ENCODE data around the gene DMPK. TPM values are rescaled to one million over a fixed set of nuclear protein-coding genes. Genes with fewer than 3 reads are reported as not detected.

The DMPK gene, protein sequence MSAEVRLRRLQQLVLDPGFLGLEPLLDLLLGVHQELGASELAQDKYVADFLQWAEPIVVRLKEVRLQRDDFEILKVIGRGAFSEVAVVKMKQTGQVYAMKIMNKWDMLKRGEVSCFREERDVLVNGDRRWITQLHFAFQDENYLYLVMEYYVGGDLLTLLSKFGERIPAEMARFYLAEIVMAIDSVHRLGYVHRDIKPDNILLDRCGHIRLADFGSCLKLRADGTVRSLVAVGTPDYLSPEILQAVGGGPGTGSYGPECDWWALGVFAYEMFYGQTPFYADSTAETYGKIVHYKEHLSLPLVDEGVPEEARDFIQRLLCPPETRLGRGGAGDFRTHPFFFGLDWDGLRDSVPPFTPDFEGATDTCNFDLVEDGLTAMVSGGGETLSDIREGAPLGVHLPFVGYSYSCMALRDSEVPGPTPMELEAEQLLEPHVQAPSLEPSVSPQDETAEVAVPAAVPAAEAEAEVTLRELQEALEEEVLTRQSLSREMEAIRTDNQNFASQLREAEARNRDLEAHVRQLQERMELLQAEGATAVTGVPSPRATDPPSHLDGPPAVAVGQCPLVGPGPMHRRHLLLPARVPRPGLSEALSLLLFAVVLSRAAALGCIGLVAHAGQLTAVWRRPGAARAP
- total RNA-seq = 7.9 and 33.5 TPM in 2 replicates

DNA sequence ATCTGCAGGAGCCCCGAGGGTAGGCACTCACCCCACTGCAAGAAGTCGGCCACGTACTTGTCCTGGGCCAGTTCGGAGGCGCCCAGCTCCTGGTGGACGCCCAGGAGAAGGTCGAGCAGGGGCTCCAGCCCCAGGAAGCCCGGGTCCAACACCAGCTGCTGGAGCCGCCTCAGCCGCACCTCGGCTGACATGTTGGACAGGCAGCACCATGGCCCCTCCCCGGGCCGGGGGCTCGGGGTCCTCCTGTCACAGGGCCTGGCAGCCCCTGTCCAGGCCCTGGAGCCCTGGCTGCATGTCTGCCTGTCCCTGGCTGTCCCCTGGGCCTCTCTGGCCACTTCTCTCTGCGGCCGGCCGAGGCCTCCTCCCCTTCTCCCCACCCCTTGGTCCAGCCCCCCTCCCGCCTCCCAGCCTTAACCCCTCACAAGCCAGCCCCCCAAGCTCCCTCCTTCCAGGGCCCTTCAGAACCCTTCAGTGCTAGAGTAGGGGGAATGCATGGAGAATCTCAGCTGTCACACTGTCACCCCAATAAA is at the start of gene DMPK:
Gene DMPK, minus strand, starts transcription at position 329 of the 530 bp plus-strand sequence. Its CDS starts 138 bp downstream, at position 191.

GRCh38 chr19:45814851-45815480 is 32.7 kb upstream of the DMPK start, which contains the start of gene RSPH6A:
Gene RSPH6A (minus strand): TSS chr19:45815308. CDS start chr19:45815176, 132 bp downstream.

GRCh38 chr19:45792470-45793177 is 10.3 kb upstream of the DMPK start, which contains the start of gene DMWD:
Gene DMWD (minus strand): TSS chr19:45792845. CDS start chr19:45792756, 89 bp downstream.

GRCh38 chr19:45768984-45769782 is 13.1 kb downstream of the DMPK start, which contains the start of gene SIX5:
Gene SIX5 (minus strand): TSS chr19:45769252. CDS start chr19:45768844, 408 bp downstream.

GRCh38 chr19:45733160-45733810 is 49.0 kb downstream of the DMPK start, which contains the start of gene MEIOSIN:
Gene MEIOSIN (plus strand): TSS chr19:45733439. CDS start chr19:45735377, 1,938 bp downstream.

DNA sequence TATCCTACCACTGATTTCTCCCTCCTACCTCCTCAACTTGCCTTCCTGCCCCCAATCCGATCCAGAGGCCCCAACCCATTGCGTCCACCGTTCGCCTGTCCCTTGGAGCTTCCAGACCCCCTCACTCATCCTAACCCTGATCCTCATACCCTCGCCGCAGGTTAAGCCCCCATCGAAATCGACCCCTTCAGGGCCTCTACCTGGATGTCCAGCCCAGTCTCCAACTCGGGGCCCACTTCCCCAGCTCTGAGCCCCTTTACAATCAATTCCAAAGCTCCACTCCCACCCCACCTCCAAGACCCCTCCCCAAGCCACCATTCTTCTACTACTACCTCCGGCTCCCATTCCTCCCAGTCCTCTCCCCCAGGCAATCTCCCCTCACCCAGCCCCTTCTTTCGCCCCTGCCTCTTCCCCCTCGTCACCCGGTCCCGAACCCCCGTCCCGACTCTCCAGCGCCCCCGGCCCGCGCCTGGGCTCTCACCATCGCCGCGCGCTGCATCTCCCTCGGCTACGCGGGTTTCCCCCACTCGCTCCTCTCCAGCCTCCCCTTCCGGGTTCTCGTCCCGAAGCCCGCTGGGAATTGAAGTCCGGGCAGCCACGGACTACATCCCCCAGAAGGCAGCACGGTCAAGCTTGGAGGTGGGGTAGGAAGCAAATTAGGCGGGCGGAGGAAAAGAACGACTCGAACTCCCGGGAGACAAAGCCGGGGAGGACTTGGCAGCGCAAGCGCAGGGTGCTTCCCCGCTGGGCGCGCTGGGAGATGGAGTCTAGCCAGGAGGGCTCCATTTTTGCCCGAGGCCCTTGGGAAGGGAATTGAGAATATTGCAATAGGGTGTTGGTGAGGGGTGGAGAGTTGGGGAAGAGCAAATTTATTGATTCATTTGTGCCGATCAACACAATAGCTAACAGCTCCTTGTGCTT is 51.7 kb downstream of the DMPK start, which contains the start of gene FBXO46:
Gene FBXO46, minus strand, starts transcription at position 529 of the 921 bp plus-strand sequence. CDS start 17,401 bp downstream, outside the sequence.

Other genes with a start within 250 kb of the DMPK start
- gene OPA3, start 197.7 kb downstream of the DMPK start, total RNA-seq = 5.8 and 8.5 TPM in 2 replicates
- gene GPR4, start 180.3 kb downstream of the DMPK start, total RNA-seq = 0.26 and 0.48 TPM in 2 replicates
- gene EML2, start 143.1 kb downstream of the DMPK start, total RNA-seq = 12.9 and 24.5 TPM in 2 replicates
- gene GIPR, start 114.3 kb downstream of the DMPK start, total RNA-seq = 1.7 TPM in 1 of 2 replicates, not detected in the other
- gene SNRPD2, start 90.5 kb downstream of the DMPK start, total RNA-seq = 274 and 363 TPM in 2 replicates
- 13.1 and 17.5 TPM in 2 replicates for gene QPCTL, start 89.8 kb downstream of the DMPK start, total RNA-seq
- 11.3 and 12.8 TPM in 2 replicates for gene FBXO46, start 51.6 kb downstream of the DMPK start, total RNA-seq
- 0.13 TPM in 1 of 2 replicates, not detected in the other for gene MEIOSIN, start 49.1 kb downstream of the DMPK start, total RNA-seq
- 14.9 and 22.0 TPM in 2 replicates for gene SIX5, start 13.2 kb downstream of the DMPK start, total RNA-seq
- gene DMWD, start 10.4 kb upstream of the DMPK start, total RNA-seq = 28.7 and 32.5 TPM in 2 replicates
- gene RSPH6A, start 32.8 kb upstream of the DMPK start, total RNA-seq = 0.08 TPM in 1 of 2 replicates, not detected in the other
- gene SYMPK, start 80.7 kb upstream of the DMPK start, total RNA-seq = 28.1 and 34.9 TPM in 2 replicates
- gene FOXA3, start 81.8 kb upstream of the DMPK start, total RNA-seq = 0.13 TPM in 1 of 2 replicates, not detected in the other
- gene IRF2BP1, start 103.7 kb upstream of the DMPK start, total RNA-seq = 36.7 and 38.0 TPM in 2 replicates
- 1.8 and 6.8 TPM in 2 replicates for gene MYPOP, start 120.1 kb upstream of the DMPK start, total RNA-seq
- gene NANOS2, start 132.3 kb upstream of the DMPK start, total RNA-seq = not detected in 2 replicates
- gene NOVA2, start 191.4 kb upstream of the DMPK start, total RNA-seq = under 0.01 and 0.24 TPM in 2 replicates
- 9.8 and 11.8 TPM in 2 replicates for gene CCDC61, start 213.0 kb upstream of the DMPK start, total RNA-seq
- gene PGLYRP1, start 240.6 kb upstream of the DMPK start, total RNA-seq = not detected in 2 replicates